IPS-15b (cell line): Measurements from ENCODE around the gene FAM234B.

Experiments used
- H3K27me3 ChIP-seq: one replicate; pipeline ENCODE4 v1.6.1; 2013; ENCODE audit warnings: low read length; ENCODE audit not compliant: control insufficient read depth, insufficient read depth
- H3K36me3 ChIP-seq: one replicate; pipeline ENCODE4 v1.6.1; 2013; ENCODE audit warnings: low read length; ENCODE audit not compliant: control insufficient read depth, insufficient read depth
- H3K4me1 ChIP-seq: one replicate; pipeline ENCODE4 v1.6.1; 2013; ENCODE audit warnings: mild to moderate bottlenecking, low read length; ENCODE audit not compliant: control insufficient read depth, insufficient read depth
- H3K4me3 ChIP-seq: one replicate; pipeline ENCODE4 v1.5.1; 2013; ENCODE audit warnings: low read depth, low read length
- H3K9ac ChIP-seq: one replicate; pipeline ENCODE4 v1.6.1; 2013; ENCODE audit warnings: low read depth, mild to moderate bottlenecking, low read length
- H3K9me3 ChIP-seq: one replicate; pipeline ENCODE4 v1.6.1; 2013; ENCODE audit warnings: mild to moderate bottlenecking, low read length; ENCODE audit not compliant: control insufficient read depth, insufficient read depth

Gene FAM234B

GRCh38 chr12:13128291-13128965 lies 84.2 kb downstream of the FAM234B start:
- Histone ChIP-seq H3K4me3 (no peak overlapping the region), H3K9ac (no peak overlapping the region), H3K9me3 (no peaks in the 10 kb centered on the region), H3K4me1 (peaks cover 6% of the 10 kb centered on the region), H3K27me3 (no peaks in the 10 kb centered on the region), H3K36me3 (no peaks in the 10 kb centered on the region)

DNA sequence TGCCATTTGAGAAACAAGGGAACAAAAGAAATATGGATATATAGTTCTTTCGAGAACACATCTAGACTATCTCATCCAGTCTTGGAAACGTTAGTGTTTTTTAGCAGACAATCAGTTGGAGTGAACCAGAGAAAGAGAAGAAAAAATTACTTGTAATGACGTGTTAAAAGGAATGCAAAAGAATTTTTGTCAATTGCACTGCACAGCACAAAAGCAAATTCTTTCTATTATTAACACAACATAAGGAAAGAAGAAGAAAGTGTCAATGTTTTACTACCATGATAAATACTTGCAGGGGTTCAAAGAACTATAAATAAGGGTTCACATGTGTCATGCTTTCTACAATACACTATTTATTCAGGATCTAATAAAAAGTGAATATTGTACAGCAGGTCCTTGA lies 86.8 kb downstream of the FAM234B start:
- H3K9me3 ChIP-seq: no peaks in the 10 kb centered on the region
- no peaks in the 10 kb centered on the region for H3K27me3 ChIP-seq
- H3K4me3 ChIP-seq: no peak overlapping the region
- no peaks in the 10 kb centered on the region for H3K36me3 ChIP-seq
- peaks cover 8% of the 10 kb centered on the region for H3K4me1 ChIP-seq
- H3K9ac ChIP-seq: no peak overlapping the region
